ENCODE measurements around the gene CTXND1. TPM values are rescaled to one million over a fixed set of nuclear protein-coding genes. Genes with fewer than 3 reads are reported as not detected.
A peak's percentile ranks its signal among the peaks of the same experiment; 100 is the strongest.

CTXND1 gene
- total and polyA plus RNA-seq, 2 of the 13 experiments (the other 11 are each of a cell fraction or from before 2014, with no cell fraction given), result 1.2 to 2.1 TPM

DNA sequence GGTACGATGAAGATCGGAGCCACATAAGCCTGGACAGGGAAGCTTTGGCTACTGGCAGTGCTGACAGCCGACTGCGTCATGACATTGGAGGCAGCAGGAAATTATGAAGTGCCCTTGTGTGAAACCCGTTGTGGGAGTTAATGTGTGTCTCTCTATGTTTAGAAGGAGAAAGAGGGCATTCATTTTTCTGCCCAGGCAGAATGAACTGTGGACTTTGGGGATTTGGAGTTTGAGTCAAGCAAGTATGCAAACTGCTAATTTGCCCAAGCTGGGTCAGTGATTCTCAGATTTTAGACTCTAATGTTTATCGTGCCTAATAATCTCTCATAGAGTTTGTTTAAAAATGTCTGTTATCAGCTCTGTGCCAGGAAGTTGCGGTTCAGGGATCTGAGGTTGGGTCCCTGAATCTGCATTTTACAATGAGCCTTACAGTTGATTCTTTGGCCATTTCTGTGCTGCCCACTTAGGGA, 5.6 kb downstream of the CTXND1 start (continued):
- TF ChIP-seq, protein P1, sequence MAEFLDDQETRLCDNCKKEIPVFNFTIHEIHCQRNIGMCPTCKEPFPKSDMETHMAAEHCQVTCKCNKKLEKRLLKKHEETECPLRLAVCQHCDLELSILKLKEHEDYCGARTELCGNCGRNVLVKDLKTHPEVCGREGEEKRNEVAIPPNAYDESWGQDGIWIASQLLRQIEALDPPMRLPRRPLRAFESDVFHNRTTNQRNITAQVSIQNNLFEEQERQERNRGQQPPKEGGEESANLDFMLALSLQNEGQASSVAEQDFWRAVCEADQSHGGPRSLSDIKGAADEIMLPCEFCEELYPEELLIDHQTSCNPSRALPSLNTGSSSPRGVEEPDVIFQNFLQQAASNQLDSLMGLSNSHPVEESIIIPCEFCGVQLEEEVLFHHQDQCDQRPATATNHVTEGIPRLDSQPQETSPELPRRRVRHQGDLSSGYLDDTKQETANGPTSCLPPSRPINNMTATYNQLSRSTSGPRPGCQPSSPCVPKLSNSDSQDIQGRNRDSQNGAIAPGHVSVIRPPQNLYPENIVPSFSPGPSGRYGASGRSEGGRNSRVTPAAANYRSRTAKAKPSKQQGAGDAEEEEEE (CRISPR knock-in tag; IDR thresholded peaks at IDR 0.05; ENCODE audit: borderline replicate concordance), result no peak
- TF ChIP-seq POLR2G (IDR thresholded peaks at IDR 0.05; ENCODE audit: low read depth, low read length), result peak; percentile 70
- no peak for TF ChIP-seq NFIC (IDR thresholded peaks at IDR 0.05; ENCODE audit: low read length)
- TF ChIP-seq ZNF724P (CRISPR knock-in tag; IDR thresholded peaks at IDR 0.05; ENCODE audit: borderline replicate concordance), result no peak
- TF ChIP-seq ZNF547 (CRISPR knock-in tag; IDR thresholded peaks at IDR 0.05), result 0 out of 2 replicates have a peak, but pooled peaks have one; percentile 27
- TF ChIP-seq, protein P2, sequence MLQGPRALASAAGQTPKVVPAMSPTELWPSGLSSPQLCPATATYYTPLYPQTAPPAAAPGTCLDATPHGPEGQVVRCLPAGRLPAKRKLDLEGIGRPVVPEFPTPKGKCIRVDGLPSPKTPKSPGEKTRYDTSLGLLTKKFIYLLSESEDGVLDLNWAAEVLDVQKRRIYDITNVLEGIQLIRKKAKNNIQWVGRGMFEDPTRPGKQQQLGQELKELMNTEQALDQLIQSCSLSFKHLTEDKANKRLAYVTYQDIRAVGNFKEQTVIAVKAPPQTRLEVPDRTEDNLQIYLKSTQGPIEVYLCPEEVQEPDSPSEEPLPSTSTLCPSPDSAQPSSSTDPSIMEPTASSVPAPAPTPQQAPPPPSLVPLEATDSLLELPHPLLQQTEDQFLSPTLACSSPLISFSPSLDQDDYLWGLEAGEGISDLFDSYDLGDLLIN (CRISPR knock-in tag; IDR thresholded peaks at IDR 0.05; ENCODE audit: borderline replicate concordance), result no peak
- peak; percentile 69; the same call in 1 of the 2 replicates for TF ChIP-seq HNF4G (IDR thresholded peaks at IDR 0.05; ENCODE audit: borderline replicate concordance, low read depth, low read length)
- no peak; the same call in 1 of the 2 replicates for TF ChIP-seq HNF4G (CRISPR knock-in tag; IDR thresholded peaks at IDR 0.05; ENCODE audit: borderline replicate concordance, low read depth)
- peak in 1 of 2 experiments; percentile 47; a peak in 1 of 4 replicates for TF ChIP-seq EP300 (IDR thresholded peaks at IDR 0.05; ENCODE audit: low read depth in 2 of 2, low read length in 2 of 2)
- no peak for TF ChIP-seq EP300 (CRISPR knock-in tag; IDR thresholded peaks at IDR 0.05; ENCODE audit: borderline replicate concordance)
- TF ChIP-seq GATAD2A (CRISPR knock-in tag; IDR thresholded peaks at IDR 0.05), result peak; percentile 34; the same call in 1 of the 2 replicates
- TF ChIP-seq CENPT (CRISPR knock-in tag; IDR thresholded peaks at IDR 0.05; ENCODE audit: low read depth), result no peak
- peak; percentile 71 for TF ChIP-seq GFI1 (CRISPR knock-in tag; IDR thresholded peaks at IDR 0.05; ENCODE audit: borderline replicate concordance)
- TF ChIP-seq ZNF460 (CRISPR knock-in tag; IDR thresholded peaks at IDR 0.05; ENCODE audit: borderline replicate concordance), result no peak
- TF ChIP-seq, protein P3, sequence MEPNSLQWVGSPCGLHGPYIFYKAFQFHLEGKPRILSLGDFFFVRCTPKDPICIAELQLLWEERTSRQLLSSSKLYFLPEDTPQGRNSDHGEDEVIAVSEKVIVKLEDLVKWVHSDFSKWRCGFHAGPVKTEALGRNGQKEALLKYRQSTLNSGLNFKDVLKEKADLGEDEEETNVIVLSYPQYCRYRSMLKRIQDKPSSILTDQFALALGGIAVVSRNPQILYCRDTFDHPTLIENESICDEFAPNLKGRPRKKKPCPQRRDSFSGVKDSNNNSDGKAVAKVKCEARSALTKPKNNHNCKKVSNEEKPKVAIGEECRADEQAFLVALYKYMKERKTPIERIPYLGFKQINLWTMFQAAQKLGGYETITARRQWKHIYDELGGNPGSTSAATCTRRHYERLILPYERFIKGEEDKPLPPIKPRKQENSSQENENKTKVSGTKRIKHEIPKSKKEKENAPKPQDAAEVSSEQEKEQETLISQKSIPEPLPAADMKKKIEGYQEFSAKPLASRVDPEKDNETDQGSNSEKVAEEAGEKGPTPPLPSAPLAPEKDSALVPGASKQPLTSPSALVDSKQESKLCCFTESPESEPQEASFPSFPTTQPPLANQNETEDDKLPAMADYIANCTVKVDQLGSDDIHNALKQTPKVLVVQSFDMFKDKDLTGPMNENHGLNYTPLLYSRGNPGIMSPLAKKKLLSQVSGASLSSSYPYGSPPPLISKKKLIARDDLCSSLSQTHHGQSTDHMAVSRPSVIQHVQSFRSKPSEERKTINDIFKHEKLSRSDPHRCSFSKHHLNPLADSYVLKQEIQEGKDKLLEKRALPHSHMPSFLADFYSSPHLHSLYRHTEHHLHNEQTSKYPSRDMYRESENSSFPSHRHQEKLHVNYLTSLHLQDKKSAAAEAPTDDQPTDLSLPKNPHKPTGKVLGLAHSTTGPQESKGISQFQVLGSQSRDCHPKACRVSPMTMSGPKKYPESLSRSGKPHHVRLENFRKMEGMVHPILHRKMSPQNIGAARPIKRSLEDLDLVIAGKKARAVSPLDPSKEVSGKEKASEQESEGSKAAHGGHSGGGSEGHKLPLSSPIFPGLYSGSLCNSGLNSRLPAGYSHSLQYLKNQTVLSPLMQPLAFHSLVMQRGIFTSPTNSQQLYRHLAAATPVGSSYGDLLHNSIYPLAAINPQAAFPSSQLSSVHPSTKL (CRISPR knock-in tag; IDR thresholded peaks at IDR 0.05), result peak; percentile 45; the same call in 1 of the 2 replicates
- no peak for TF ChIP-seq ZNF337 (CRISPR knock-in tag; IDR thresholded peaks at IDR 0.05; ENCODE audit: borderline replicate concordance, low read depth)
- peak; percentile 47; the same call in 1 of the 2 replicates for TF ChIP-seq CREM (IDR thresholded peaks at IDR 0.05)
- no peak for TF ChIP-seq CREM (CRISPR knock-in tag; IDR thresholded peaks at IDR 0.05)
- peak; percentile 23; the same call in 1 of the 2 replicates for TF ChIP-seq PHF21A (CRISPR knock-in tag; IDR thresholded peaks at IDR 0.05)
- TF ChIP-seq ASH2L (IDR thresholded peaks at IDR 0.05; ENCODE audit: insufficient read length, low read depth, low read length), result peak; percentile 67
- TF ChIP-seq, protein P4, sequence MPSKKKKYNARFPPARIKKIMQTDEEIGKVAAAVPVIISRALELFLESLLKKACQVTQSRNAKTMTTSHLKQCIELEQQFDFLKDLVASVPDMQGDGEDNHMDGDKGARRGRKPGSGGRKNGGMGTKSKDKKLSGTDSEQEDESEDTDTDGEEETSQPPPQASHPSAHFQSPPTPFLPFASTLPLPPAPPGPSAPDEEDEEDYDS (CRISPR knock-in tag; IDR thresholded peaks at IDR 0.05), result no peak

Measured in HepG2 (cell line).